Neural progenitor cell (in vitro differentiated cells): ENCODE data around the gene RBM34. TPM values are rescaled to one million over a fixed set of nuclear protein-coding genes. Genes with fewer than 3 reads are reported as not detected.

Experiments
- DNase-seq: peaks from one replicate; pipeline ENCODE4 v3.0.0-alpha.2; 2016; ENCODE audit warnings: low spot score
- H2AFZ ChIP-seq: fragments of 200-600 bp; sonication (generic); replicated peaks from 2 replicates; pipeline ENCODE4 v1.6.1; 2016; ENCODE audit warnings: antibody characterized with exemption
- H3F3A ChIP-seq: fragments of 200-600 bp; sonication (generic); 2 replicates; pipeline ENCODE4 v1.6.1; 2016; ENCODE audit warnings: antibody characterized with exemption, low read depth
- H3K27ac ChIP-seq: fragments of 200-600 bp; sonication (generic); 2 replicates; pipeline ENCODE4 v1.5.1; 2016; ENCODE audit warnings: mild to moderate bottlenecking
- H3K27me3 ChIP-seq: fragments of 200-600 bp; sonication (generic); 2 replicates; pipeline ENCODE4 v1.6.1; 2016; ENCODE audit warnings: mild to moderate bottlenecking, moderate library complexity
- H3K36me3 ChIP-seq: fragments of 200-600 bp; sonication (generic); 2 replicates; pipeline ENCODE4 v1.5.1; 2016
- H3K4me1 ChIP-seq: fragments of 200-600 bp; sonication (generic); 2 replicates; pipeline ENCODE4 v1.6.1; 2016; ENCODE audit warnings: mixed run types
- H3K4me2 ChIP-seq: fragments of 200-600 bp; sonication (generic); 2 replicates; pipeline ENCODE4 v1.6.1; 2016
- H3K4me3 ChIP-seq: fragments of 200-600 bp; sonication (generic); 2 replicates; pipeline ENCODE4 v1.5.1; 2016
- H3K79me2 ChIP-seq: fragments of 200-600 bp; sonication (generic); 2 replicates; pipeline ENCODE4 v1.6.1; 2016; ENCODE audit warnings: low read depth
- H3K9ac ChIP-seq: fragments of 200-600 bp; sonication (generic); 2 replicates; pipeline ENCODE4 v1.6.1; 2016
- H3K9me3 ChIP-seq: fragments of 200-600 bp; sonication (generic); 2 replicates; pipeline ENCODE4 v1.5.1; 2016; ENCODE audit warnings: low read depth
- H4K20me1 ChIP-seq: fragments of 200-600 bp; sonication (generic); 2 replicates; pipeline ENCODE4 v1.6.1; 2016; ENCODE audit warnings: low read depth
- H3K27ac Mint-ChIP-seq: 3 replicates; pipeline ENCODE4 v1.8.0; 2021; ENCODE audit warnings: mixed read lengths
- H3K27me3 Mint-ChIP-seq: 2 replicates; pipeline ENCODE4 v1.8.0; 2022; ENCODE audit warnings: low read depth, mild to moderate bottlenecking, inconsistent platforms, moderate library complexity, mixed read lengths; ENCODE audit not compliant: insufficient read depth
- H3K36me3 Mint-ChIP-seq: 3 replicates; pipeline ENCODE4 v1.8.0; 2021; ENCODE audit warnings: mixed read lengths
- H3K4me1 Mint-ChIP-seq: 3 replicates; pipeline ENCODE4 v1.8.0; 2021; ENCODE audit warnings: mixed read lengths
- H3K4me3 Mint-ChIP-seq: 3 replicates; pipeline ENCODE4 v1.8.0; 2021; ENCODE audit warnings: mild to moderate bottlenecking, moderate library complexity, mixed read lengths
- H3K9me3 Mint-ChIP-seq: 3 replicates; pipeline ENCODE4 v1.8.0; 2020; ENCODE audit warnings: mixed read lengths
- CTCF ChIP-seq: fragments of 200-600 bp; sonication (generic); IDR thresholded peaks from 2 replicates; pipeline ENCODE4 v1.5.1; 2017; ENCODE audit warnings: antibody characterized with exemption, mild to moderate bottlenecking
- EZH2 ChIP-seq: fragments of 200-600 bp; sonication (generic); IDR thresholded peaks from 2 replicates; pipeline ENCODE4 v1.6.1; 2017; ENCODE audit warnings: antibody characterized with exemption, mild to moderate bottlenecking, moderate library complexity
- EZH2phosphoT487 ChIP-seq: fragments of 200-600 bp; sonication (generic); IDR thresholded peaks from 2 replicates; pipeline ENCODE4 v1.6.1; 2017; ENCODE audit warnings: antibody characterized with exemption
- total RNA-seq: library from RNA; depleted of rRNA; stranded (reverse); fragments of >200 nt; gene quantifications from 2 replicates; pipeline ENCODE4 v1.2.3, GENCODE V29; 2015; ENCODE audit warnings: low replicate concordance

The RBM34 gene
- total RNA-seq, 1 donor from 2014 or later = 107 TPM

DNA sequence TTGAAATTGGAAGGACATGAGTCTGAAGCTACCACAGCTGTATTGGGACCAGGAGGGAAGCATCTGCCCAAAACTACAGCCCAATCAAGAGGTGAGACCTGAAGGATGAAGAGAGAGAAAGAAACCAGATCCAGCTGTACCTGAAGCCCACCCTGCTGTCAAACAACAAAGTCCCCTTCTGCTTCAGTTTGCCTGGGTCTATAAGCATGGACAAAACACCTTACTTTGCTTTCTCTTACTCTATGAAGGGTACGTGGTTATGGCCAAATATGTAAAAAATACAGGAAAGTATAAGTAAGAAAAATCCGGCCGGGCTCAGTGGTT lies 58.8 kb downstream of the RBM34 start:
- H3K9ac ChIP-seq = no peak overlapping the region
- H3K79me2 ChIP-seq = no peaks in the 10 kb centered on the region
- H2AFZ ChIP-seq = no peak overlapping the region
- peaks cover 33% of the 10 kb centered on the region for H3F3A ChIP-seq
- no peaks in the 10 kb centered on the region for H3K9me3 Mint-ChIP-seq
- H3K27ac Mint-ChIP-seq = no peak overlapping the region
- H3K4me3 Mint-ChIP-seq = no peak overlapping the region
- H3K36me3 ChIP-seq = no peaks in the 10 kb centered on the region
- H3K4me2 ChIP-seq = no peak overlapping the region
- no peaks in the 10 kb centered on the region for H3K36me3 Mint-ChIP-seq
- H3K4me1 ChIP-seq = no peaks in the 10 kb centered on the region
- peaks cover 5% of the 10 kb centered on the region for H3K27me3 Mint-ChIP-seq
- no peak overlapping the region for H3K27ac ChIP-seq
- DNase-seq = no peak
- H4K20me1 ChIP-seq = peaks cover 7% of the 10 kb centered on the region
- H3K27me3 ChIP-seq = peaks cover 5% of the 10 kb centered on the region
- TF ChIP-seq EZH2phosphoT487 (no peak), EZH2 (no peak), CTCF (no peak)
- peaks cover 26% of the 10 kb centered on the region for H3K4me1 Mint-ChIP-seq
- no peaks in the 10 kb centered on the region for H3K9me3 ChIP-seq
- H3K4me3 ChIP-seq = no peak overlapping the region

GRCh38 chr1:235101558-235102258 lies 59.3 kb downstream of the RBM34 start:
- peaks cover 30% of the 10 kb centered on the region for H3F3A ChIP-seq
- no peak for DNase-seq
- no peak overlapping the region for H3K27ac Mint-ChIP-seq
- no peak overlapping the region for H3K27ac ChIP-seq
- no peak overlapping the region for H3K9ac ChIP-seq
- TF ChIP-seq EZH2phosphoT487 (no peak), EZH2 (no peak), CTCF (no peak)
- no peak overlapping the region for H3K4me2 ChIP-seq
- H3K4me1 ChIP-seq = no peaks in the 10 kb centered on the region
- no peaks in the 10 kb centered on the region for H3K9me3 Mint-ChIP-seq
- peaks cover 5% of the 10 kb centered on the region for H3K27me3 Mint-ChIP-seq
- peaks cover 5% of the 10 kb centered on the region for H3K27me3 ChIP-seq
- H3K36me3 ChIP-seq = no peaks in the 10 kb centered on the region
- H2AFZ ChIP-seq = no peak overlapping the region
- H3K36me3 Mint-ChIP-seq = no peaks in the 10 kb centered on the region
- H3K4me3 Mint-ChIP-seq = no peak overlapping the region
- peaks cover 7% of the 10 kb centered on the region for H4K20me1 ChIP-seq
- no peak overlapping the region for H3K4me3 ChIP-seq
- no peaks in the 10 kb centered on the region for H3K9me3 ChIP-seq
- H3K79me2 ChIP-seq = no peaks in the 10 kb centered on the region
- H3K4me1 Mint-ChIP-seq = peaks cover 26% of the 10 kb centered on the region

GRCh38 chr1:235100194-235100772 lies 60.8 kb downstream of the RBM34 start:
- Histone ChIP-seq H2AFZ (no peak overlapping the region), H3K36me3 (no peaks in the 10 kb centered on the region), H3K4me1 (no peaks in the 10 kb centered on the region), H3K4me3 (no peak overlapping the region), H3F3A (peaks cover 16% of the 10 kb centered on the region), H3K27ac (no peak overlapping the region), H3K79me2 (no peaks in the 10 kb centered on the region), H3K27me3 (peaks cover 5% of the 10 kb centered on the region), H3K9ac (no peak overlapping the region), H4K20me1 (peaks cover 5% of the 10 kb centered on the region), H3K4me2 (no peak overlapping the region), H3K9me3 (no peaks in the 10 kb centered on the region)
- Mint-ChIP-seq H3K27me3 (peaks cover 5% of the 10 kb centered on the region), H3K9me3 (no peaks in the 10 kb centered on the region), H3K36me3 (no peaks in the 10 kb centered on the region), H3K4me1 (peaks cover 26% of the 10 kb centered on the region), H3K4me3 (no peak overlapping the region), H3K27ac (peak overlapping the region; percentile 54)
- DNase-seq = peak; percentile 57
- TF ChIP-seq EZH2phosphoT487 = no peak

DNA sequence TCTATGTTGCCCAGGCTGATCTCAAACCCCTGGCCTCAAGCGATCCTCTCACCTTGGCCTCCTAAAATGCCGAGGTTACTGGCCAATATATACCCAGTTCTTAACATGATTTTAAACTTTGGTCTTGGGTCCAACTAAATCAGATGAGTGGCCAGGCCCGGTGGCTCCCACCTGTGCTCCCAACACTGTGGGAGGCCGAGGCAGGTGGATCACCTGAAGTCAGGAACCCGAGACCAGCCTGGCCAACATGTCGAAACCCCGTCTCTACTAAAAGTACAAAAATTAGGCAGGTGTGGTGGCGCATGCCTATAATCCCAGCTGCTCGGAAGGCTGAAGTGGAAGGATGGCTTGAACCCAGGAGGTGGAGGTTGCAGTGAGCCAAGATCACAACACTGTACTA lies 62.1 kb downstream of the RBM34 start:
- Mint-ChIP-seq H3K27ac (no peak overlapping the region), H3K4me1 (peaks cover 16% of the 10 kb centered on the region), H3K36me3 (no peaks in the 10 kb centered on the region), H3K9me3 (no peaks in the 10 kb centered on the region), H3K27me3 (peaks cover 5% of the 10 kb centered on the region), H3K4me3 (no peak overlapping the region)
- Histone ChIP-seq H2AFZ (no peak overlapping the region), H3K4me3 (no peak overlapping the region), H3K79me2 (no peaks in the 10 kb centered on the region), H4K20me1 (no peaks in the 10 kb centered on the region), H3K27ac (no peak overlapping the region), H3F3A (peaks cover 10% of the 10 kb centered on the region), H3K9ac (no peak overlapping the region), H3K36me3 (no peaks in the 10 kb centered on the region), H3K27me3 (peaks cover 4% of the 10 kb centered on the region), H3K4me2 (no peak overlapping the region), H3K9me3 (no peaks in the 10 kb centered on the region), H3K4me1 (no peaks in the 10 kb centered on the region)
- no peak for DNase-seq
- no peak for TF ChIP-seq CTCF
- TF ChIP-seq EZH2phosphoT487 = no peak
- TF ChIP-seq EZH2 = no peak
